T-helper 1 cell (primary cell): Measurements from ENCODE around the gene TRIM44.
"Not testable (repeated sequence)": the region's sequence is repeated elsewhere in the genome, so short reads cannot be mapped to it uniquely, and the experiment has no call there.

Source experiments
- DNase-seq, 5 donors: peaks; one replicate each; pipeline ENCODE4 v3.0.0-alpha.2; 2012 to 2020

TRIM44 gene

DNA sequence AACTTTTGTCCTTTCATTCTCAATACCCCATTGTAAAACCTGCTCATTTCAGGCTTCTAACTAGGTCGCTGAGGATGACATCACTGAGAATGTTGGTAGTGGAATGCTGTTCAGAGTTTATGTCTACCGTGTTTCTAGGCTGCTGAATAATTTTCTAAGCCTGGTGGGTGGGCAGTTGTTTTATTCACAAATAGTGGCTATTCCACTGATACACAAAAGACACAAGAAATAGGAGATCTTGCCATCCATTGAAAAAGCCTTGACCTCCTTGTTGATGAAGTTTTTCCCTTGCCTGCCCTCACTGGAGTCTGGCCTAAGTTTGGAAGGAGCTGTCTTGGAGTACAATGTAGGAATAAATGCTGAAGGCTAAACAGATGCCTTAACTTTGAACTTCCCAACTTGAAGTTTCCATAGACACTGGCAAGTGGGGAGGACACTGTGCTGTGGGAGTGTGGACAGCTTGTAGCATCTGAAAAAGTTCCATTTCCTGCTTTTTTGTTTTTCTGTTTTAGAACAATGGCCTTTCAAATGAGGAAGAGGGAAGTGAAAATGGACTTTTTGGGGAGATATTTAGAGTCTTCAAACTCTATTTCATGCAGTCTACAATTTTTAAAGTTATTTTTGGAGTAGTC is 59.2 kb downstream of the TRIM44 start:
- DNase-seq = no peak

DNA sequence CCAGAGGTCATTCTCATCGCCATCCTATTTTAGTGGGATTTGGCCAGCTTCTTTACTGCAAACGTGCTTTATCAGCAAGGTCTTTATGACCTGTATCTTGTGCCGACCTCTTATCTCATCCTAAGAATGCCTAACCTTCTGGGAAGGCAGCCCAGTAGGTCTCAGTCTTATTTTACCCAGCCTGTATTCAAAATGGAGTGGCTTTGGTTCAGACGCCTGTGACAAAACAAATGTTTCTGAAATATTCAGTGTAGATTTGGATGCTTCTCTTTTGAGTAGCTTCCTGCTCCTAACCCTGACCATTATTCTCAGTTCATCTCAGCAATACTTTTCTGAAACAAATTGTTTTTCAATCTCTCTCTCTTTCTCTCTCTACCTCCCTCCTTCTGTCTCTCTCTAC is 60.1 kb downstream of the TRIM44 start:
- DNase-seq = no peak

DNA sequence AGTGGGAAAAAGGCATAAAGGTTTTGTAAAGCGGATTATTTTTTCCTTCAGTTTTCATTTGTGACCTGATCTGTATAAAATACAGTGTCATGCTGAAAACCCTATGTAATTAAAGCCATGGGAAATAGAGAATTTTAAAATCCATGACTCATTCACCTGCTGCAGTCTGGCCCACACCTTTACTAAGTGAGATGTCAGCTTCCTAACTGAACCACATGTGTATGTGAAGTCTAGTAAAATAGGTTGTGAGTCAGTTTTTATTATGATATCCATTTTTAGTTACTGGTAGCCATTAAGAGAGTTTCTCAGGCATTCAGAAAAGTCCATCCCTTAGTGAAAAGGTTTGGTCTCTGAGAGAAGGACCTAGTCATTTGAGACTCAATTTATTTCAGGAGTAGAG is 60.9 kb downstream of the TRIM44 start:
- DNase-seq = no peak

DNA sequence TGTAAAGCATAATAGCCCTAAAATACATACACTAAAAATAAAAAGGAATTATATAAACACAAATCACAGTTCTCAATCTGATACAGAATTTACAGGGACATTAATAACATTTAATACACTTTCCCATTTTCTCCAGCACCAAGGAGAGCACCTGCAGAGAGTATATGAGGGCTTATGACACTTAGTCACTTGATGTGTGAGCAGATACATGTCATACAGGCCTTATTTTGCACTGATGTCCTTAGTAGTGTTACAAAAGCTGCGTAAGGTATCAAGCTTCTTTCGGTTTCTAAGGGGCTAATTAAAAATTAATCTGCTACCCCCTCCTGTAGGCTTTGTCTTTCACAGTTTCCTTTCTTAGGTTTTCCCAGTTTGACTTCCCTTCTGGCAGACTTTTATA is 61.3 kb downstream of the TRIM44 start:
- DNase-seq = no peak

DNA sequence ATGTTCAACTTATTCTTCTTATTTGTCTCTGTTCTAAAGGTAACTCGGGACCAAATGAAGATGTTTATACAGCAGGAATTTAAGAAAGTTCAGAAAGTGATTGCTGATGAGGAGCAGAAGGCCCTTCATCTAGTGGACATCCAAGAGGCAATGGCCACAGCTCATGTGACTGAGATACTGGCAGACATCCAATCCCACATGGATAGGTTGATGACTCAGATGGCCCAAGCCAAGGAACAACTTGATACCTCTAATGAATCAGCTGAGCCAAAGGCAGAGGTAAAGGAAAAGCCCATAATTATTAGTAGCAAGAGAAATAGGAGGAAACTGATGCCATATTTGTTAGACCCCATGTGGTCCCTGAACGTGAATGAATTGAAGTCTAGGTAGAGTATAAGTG is 63.3 kb downstream of the TRIM44 start:
- no peak for DNase-seq

DNA sequence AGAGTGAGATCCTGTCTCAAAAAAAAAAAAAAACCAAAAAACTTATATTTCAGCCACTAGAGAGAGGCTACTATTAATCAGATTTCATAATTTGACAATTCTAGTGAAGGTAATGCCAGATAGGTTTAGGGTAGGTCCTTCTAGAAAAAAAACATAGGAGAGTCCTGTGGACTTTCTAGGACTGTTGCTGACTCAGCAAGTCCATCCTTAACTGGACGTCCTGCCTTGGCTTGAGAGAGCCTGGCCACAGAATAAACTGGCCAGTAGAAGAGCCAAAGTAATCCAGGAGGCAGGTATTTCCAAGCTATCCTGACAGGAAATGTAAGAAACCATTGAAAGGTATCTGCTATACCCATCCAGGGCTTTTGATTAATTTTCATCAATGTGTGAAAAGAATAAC is 64.6 kb downstream of the TRIM44 start:
- DNase-seq = no peak

DNA sequence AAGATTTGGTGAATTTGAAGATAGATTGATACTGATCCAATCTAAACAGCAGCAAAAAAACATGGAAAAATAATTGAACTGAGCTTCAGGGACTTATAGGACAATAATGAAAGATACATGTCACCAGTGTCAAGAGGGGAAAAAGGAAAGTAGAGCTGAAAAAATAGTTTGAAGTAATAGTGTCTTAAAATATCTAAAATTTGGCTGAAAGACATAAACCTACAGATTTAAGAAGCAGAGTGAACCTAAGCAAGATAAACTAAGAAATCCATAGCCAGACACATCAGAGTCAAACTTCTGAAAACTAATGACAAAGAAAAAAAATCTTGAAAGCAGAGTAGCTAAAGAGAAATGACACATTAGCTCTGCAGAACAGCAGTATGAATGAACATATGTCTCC is 67.7 kb downstream of the TRIM44 start:
- DNase-seq = no peak

DNA sequence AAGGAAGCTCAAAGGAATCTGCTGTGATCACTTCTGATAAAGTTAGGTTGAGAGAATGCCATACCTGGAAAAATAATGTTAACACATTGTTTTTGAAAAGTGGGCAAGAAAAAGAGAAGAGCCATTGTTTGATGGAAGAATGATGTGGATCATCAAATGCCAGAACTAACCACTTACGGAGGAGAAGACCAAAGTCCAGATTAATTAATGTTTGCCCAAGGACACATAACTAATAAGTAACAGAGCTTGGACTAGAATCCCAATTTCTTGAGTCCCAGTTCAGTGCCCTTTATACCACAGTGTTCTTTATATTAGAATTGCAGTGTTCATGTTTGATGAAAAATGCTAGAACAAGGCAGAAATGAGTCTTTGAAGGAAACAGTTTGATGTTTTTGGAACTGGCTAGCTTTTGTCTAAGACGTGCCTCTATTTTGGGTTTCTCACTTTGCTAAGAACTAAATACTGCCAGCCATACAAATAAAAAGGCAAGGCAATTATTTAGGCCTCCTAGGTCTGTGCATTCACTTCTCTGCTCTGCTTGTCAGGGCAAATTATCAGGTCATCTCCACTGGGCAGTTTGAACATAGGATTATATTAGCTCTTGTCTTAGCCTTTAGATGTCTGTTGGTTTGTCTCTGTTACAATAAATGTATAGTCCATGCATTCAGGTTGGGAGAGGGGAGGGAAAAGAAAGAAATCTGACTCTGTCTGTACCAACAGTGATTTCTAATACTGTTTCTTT is 72.3 kb downstream of the TRIM44 start:
- DNase-seq = no peak

DNA sequence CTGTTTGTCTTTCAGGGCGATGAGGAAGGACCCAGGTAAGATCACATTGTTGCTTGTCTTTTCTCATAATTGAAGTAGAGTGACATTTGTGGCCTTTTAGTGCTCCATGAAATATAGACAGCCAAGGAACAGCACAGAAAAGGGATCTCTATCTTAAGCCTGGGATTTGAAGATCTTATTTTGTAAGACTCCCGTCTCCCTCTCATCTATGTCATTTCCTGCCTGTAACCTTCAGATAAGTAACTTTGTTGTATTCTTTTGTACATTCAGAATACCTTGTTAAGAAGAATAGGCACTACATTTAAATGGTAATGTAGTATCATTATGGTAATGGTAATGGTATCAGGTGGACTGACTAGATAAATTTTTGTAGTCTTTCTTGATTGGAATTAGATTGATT is 72.8 kb downstream of the TRIM44 start:
- no peak for DNase-seq

DNA sequence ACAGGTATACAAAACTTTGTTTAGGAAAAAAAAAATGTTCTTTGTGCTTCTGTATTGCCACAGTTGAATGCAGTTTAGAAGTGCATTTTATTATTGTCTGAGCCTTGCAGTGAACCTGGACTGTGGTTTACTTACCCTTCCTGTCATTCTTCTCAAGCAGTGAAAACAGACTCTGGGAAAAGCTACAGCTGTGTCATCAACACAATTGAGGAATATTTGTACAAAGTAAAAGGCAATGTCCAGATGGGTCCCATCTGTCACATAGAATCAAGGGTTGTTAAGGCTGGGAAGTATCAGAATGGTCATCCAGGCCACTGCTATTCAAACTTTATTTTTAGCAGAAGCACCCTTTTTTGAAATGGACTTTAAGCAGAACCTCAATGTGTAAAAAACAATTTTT is 73.3 kb downstream of the TRIM44 start:
- no peak for DNase-seq

DNA sequence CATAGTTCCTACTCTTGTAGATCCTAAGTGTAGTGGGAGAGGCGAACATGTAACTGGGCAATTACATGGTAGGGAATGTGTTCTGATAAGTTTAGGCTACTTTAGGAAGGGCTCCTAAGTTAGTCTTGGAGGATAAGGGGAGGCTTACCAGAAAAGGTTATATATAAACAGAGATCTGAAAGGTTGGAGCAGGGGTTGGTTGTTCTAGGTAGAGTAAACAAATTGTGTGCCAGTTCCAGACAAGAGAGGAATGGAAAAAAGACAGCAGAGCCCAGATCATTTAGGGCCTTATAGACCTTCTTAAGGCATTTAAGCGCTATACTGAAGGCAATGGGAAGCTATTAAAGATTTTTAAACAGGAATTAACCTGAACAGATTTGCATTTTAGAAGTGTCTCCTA is 74.4 kb downstream of the TRIM44 start:
- DNase-seq = no peak

DNA sequence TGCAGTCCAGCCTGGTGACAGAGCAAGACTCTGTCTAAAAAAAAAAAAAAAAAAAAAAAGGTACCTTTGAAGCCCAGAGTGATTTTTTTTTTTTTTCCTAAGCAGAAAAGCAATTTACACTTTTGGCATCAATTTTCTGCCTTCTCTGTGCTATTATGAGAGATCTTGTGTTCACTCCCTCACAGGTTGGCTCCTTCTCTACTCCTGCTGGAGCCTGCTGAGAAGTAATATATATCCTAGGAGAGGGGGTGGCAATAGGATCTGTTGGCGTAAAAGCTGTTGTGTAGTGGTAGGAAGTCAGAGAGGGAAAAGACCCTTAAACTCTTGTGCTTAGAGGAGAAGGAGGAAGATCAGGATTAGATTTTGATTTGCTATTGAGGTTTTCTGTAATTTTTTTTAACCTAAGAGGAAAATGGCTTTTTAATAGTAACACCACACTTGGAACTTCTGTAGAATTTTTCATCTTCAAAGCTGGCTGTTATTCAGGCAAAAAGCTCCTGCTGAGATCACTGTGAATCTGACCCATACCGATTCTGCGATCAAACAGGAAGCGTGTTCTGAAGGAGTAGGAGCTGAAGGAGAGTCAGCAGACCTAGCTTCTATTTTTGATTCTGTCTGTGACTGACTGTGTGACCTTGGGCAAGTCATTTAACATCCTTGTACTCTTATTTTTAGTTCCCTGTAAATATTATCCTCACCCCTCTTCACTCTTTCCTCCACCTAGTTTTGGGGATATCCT is 77.7 kb downstream of the TRIM44 start:
- no peak for DNase-seq

DNA sequence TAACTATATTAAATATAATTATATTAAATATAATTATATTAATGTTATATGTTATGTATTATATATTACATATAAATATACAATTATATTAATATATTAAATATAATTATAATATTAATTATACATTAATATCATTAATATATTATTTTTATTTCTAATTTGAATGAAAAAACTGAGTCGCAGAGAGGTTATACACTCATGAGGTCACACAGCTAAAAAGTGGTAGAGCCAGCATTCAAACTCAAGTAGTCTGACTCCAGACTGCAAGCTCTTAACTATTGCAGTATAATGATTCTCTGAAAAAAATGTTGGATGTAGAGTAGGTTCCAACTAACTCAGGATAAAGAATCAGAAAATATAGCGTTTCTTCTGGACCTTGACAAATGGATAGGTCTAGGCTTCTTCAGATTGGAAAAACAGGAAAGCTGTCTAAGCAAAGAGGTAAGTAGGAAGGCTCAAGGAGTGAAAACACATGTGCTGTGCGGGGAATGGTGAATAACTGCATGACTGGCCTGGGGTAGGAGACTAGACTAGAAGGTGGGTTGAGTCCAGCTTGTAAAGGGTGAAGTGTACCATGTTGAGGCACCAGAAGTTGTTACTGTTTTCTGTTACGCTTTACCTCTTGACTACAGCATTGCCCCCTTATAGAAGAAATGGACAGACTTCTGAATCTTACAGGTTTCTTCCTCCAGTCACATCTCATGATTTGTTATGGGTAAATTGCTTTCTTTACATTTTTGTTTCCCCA is 80.3 kb downstream of the TRIM44 start:
- DNase-seq = no peak

DNA sequence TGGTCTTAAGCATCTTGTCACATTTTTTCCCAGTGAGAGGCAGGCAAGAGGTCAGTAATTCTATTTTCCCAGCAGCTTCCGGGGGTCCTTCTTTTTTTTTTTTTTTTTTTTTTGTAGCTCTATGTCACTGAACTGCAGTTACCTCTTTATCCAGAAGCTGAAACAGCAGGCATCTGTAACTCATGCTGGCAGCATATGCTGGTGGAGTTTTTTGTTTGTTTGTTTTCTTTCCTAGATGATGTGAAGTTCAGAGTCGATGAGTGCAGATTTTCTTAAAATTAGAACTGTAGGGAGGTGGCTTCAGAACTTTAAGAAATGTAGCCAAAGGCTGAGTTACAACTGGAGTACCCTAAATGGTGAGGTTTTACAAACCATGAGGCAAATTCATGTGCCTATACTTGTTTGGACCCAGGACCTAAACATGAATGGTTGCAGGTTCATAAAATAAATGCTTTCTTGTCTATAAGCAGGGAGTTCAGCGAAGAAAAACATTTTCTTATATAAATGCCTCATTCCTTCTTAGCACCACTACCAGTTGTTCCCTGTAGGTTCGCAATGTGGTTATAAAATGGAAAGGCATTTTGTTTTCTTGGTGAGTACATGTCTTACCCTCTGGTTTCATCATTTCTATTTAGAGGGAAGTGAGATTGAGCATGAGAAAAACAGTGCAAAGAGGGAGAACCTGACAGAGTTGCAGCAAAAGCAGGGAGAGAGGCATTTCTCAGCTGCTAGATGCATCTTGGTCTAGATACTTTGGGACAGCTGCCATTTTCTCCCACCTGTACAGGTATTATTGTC is 84.0 kb downstream of the TRIM44 start:
- DNase-seq = no peak

DNA sequence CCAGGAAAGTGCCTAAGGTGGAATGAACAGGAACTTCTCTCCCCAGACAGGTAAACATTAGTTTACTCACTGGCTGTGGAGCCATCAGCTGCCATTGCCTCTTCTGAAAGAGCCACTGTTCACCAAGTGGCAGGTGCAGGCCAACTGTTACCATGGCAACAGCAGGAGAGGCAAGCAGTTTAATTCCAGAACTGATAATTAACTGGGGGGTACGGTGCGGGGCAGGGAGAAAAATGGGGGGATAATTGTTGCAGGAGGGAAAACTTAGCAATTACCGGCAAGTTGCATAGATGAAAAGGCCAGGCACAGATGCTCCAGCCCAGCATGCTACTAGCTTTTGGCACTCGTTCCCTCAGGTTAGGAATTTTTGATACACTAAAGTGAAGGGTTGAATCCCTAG is 85.1 kb downstream of the TRIM44 start:
- DNase-seq = no peak

DNA sequence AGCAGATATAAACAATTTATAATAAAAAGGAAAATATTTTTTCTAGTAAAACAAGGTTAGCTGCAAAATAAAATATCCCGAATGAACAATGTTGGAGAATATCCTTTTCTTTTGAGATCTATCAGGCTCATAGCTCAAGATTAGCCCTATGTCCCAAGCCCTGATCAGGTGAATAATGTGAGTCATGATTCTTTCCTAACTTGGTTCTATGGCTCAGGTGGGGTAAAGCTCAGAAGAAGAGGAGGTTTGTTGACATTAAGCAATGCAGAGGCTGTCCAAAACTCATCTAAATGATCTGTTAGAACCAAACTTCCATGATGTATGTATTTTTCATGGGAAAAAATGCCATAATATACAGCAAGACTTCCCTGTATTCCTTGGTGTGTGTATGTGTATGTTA is 86.1 kb downstream of the TRIM44 start:
- no peak for DNase-seq

DNA sequence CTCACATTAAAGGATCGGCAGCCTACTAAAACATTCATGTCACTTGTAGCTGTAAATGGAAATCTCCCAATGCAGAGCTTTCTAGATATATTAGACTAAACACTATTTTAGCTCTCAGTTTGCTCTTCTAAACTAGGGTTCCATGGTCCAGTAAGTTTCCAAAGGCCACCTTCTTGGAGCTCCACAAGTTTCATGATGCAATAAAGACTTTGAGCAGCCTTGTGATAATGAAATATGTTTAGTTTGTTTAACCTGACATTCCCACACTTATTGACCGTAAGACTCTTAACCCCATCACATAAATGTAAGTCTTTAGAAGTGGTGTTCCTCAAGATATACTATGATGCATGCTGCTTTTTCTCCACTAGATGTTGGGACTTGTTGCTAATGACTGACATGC is 87.7 kb downstream of the TRIM44 start:
- DNase-seq = no peak

DNA sequence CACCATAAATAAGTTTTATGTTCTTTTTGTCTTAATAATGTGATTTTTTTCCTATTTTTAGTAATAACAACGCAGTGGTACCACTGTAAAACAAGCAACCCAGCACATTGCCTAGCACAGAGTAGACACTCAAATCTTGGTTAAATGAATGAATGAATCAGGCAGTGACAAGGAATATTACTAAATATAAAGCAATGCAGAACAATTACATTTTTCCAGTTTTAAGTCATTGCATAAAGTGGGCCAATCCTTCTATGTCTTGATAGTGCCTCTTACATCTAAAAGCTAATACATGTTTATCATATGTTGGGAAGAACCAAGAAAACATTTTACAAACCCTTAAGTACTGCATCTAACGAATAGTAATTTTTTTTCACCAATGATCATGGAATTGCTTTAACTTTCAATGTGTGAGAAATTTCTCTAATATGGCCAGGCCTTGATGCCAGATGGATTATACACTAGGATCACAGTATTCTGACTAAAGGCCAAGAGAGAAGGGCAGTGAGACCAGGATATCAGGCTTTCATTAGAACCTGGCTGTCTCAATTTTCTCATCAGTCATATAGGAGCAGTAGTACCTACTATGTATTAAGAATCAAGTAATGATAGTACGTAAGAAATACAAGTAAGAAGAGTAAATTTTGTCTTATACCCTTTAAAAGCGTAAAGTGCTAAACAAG is 88.5 kb downstream of the TRIM44 start:
- DNase-seq = no peak

DNA sequence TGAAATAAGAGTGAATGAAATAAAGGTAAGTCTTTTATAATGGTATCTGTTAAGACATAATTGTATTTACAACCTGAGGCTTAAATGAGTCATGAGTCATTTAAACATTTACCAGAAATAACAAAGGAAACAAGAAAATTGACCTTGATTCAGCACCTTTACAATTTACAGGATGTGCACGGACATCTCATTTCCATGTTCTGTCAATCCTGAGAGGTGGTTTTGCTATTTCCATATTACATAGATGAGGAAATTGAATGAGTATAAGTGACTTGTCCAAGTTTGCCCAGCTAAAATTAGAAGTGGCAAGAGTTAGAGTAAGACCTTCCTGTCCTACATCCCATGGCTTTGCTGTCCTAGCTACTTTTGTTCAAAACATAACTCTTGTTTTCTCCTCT is 89.1 kb downstream of the TRIM44 start:
- DNase-seq = no peak

DNA sequence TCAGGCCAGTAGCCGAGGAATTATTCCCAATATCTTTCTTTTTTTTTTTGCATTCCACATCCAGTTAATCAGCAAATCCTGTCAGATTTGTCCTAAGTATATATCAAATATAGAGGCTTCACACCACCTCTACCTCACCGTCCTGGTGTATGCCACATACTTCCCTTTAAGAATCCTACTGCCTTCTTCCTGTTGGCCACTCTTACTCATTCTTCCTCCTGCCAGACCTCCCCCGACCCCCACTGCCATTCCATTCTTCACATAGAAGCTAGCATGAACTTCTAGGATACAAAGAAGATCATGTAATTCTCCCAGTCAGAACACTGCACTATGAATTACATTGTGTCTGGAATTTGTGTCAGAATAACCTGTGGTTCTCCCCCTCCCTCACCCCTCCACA is 89.5 kb downstream of the TRIM44 start:
- DNase-seq = no peak

DNA sequence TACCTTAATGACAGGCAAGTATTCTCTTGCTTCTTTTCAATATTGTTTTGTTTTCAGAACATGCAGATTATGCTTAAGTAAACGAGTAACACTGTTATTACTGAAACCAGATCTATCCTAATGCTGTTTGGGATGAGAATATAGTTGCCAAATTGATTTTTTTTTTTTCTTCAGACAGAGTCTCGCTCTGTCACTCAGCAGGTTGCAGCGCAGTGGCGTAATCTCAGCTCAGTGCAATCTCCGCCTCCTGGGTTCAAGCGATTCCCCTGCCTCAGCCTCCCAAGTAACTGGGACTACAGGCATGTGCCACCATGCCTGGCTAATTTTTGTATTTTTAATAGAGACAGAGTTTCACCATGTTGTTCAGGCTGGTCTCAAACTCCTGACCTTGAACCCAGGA is 91.0 kb downstream of the TRIM44 start:
- not testable (repeated sequence) for DNase-seq

DNA sequence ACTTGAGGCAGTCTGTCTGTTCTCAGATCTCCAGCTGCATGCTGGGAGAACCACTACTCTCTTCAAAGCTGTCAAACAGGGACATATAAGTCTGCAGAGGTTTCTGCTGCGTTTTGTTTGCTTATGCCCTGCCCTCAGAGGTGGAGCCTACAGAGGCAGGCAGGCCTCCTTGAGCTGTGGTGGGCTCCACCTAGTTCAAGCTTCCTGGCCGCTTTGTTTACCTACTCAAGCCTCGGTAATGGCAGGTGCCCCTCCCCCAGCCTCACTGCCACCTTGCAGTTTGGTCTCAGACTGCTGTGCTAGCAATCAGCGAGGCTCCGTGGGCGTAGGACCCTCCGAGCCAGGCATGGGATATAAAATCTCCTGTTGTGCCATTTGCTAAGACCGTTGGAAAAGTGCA is 97.4 kb downstream of the TRIM44 start:
- not testable (repeated sequence) for DNase-seq
